Measurements from ENCODE around the gene TAF13.
"Not testable (repeated sequence)": the region's sequence is repeated elsewhere in the genome, so short reads cannot be mapped to it uniquely, and the experiment has no call there.

The TAF13 gene

GRCh38 chr1:109046671-109047070 is 29.1 kb downstream of the TAF13 start:
- no peak for DNase-seq (ENCODE audit: low spot score)

GRCh38 chr1:109045595-109045994 is 30.2 kb downstream of the TAF13 start:
- no peak for DNase-seq (ENCODE audit: low spot score)

- DNase-seq (ENCODE audit: low spot score), result peak; percentile 95
These were observed 34.0 kb downstream of the TAF13 start, which contains the start of gene WDR47 for GRCh38 chr1:109041621-109042468. Gene WDR47, minus strand, starts transcription at chr1:109042102. Its CDS starts 18,590 bp downstream, at chr1:109023512.

GRCh38 chr1:109040989-109041620 is 34.7 kb downstream of the TAF13 start:
- peak; percentile 22 for DNase-seq (ENCODE audit: low spot score)

GRCh38 chr1:109040627-109040988 is 35.2 kb downstream of the TAF13 start:
- DNase-seq (ENCODE audit: low spot score), result no peak

- no peak for DNase-seq (ENCODE audit: low spot score)
These were observed 41.4 kb downstream of the TAF13 start for GRCh38 chr1:109034382-109034781.

- not testable (repeated sequence) for DNase-seq (ENCODE audit: low spot score)
These were observed 46.3 kb downstream of the TAF13 start for GRCh38 chr1:109029493-109029892.

GRCh38 chr1:109027841-109028240 is 48.0 kb downstream of the TAF13 start:
- no peak for DNase-seq (ENCODE audit: low spot score)

- no peak for DNase-seq (ENCODE audit: low spot score)
These were observed 50.1 kb downstream of the TAF13 start for GRCh38 chr1:109025694-109026093.

- DNase-seq (ENCODE audit: low spot score), result no peak
These were observed 51.2 kb downstream of the TAF13 start for GRCh38 chr1:109024646-109025045.

GRCh38 chr1:109020693-109021257 is 55.0 kb downstream of the TAF13 start:
- DNase-seq (ENCODE audit: low spot score), result no peak

GRCh38 chr1:109017719-109018118 is 58.1 kb downstream of the TAF13 start:
- DNase-seq (ENCODE audit: low spot score), result not testable (repeated sequence)

- DNase-seq (ENCODE audit: low spot score), result no peak
These were observed 58.7 kb downstream of the TAF13 start for GRCh38 chr1:109017134-109017533.
